Muscle of arm (tissue), 12 donors: ENCODE measurements around the gene ANXA2R. TPM values are rescaled to one million over a fixed set of nuclear protein-coding genes. Genes with fewer than 3 reads are reported as not detected.
"Not testable (repeated sequence)": the region's sequence is repeated elsewhere in the genome, so short reads cannot be mapped to it uniquely, and the experiment has no call there.

ENCODE experiments used
- DNase-seq: peaks from one replicate; pipeline ENCODE4 v3.0.0-alpha.2; 2013
- polyA plus RNA-seq, 12 donors: library from polyadenylated mRNA; unstranded; fragments of 120-200 nt; gene quantifications; one replicate each; pipeline ENCODE4 v1.2.1, GENCODE V29; 2013; ENCODE audit not compliant: insufficient read length in 12 of 12

The ANXA2R gene
- polyA plus RNA-seq, 12 donors, result 0.65 to 1.8 (median 0.79) TPM; not detected in 2

DNA sequence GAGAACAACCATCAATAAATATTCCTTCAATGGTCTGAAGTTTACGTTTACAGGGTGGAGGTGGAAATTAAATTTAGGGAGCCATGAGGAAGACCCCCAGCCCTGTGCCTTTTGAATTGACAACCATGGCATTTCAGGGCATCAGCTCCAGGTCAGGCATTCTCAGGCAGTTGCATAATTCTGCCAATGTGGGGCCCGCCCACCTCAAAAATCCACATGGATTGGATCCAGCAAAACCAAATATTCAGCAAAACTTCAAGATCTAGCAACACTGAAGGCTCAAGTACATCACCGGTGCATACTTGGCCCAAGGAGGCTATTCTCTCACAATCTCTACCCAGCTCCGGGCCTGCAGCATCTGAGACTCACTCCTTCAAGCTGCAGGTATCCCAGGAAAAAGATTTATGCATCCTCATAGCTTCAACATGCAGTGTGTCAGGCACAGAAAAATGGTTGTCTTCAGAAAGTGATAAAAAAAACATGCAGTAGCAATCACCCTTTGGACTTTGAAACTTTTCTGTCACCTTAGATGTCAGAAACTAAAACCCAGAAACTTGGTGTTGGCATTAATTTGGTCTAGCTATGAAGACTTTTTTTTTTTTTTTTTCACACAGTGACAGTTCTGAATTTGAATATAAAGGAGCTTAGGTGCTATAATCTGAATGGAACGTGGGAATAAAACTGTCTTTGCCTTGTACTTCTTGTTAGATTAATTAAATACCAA is 21.4 kb upstream of the ANXA2R start:
- no peak for DNase-seq

- DNase-seq, result not testable (repeated sequence)
Measured at GRCh38 chr5:43060020-43060419, 19.9 kb upstream of the ANXA2R start.

DNA sequence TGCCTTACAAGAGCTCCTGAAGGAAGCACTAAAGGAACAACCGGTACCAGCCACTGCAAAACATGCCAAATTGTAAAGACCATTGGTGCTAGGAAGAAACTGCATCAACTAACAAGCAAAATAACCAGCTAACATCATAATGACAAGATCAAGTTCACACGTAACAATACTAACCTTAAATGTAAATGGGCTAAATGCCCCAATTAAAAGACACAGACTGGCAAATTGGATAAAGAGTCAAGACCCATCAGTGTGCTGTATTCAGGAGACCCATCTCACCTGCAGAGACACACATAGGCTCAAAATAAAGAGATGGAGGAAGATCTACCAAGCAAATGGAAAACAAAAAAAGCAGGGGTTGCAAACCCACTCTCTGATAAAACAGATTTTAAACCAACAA is 15.0 kb upstream of the ANXA2R start:
- DNase-seq, result not testable (repeated sequence)

DNA sequence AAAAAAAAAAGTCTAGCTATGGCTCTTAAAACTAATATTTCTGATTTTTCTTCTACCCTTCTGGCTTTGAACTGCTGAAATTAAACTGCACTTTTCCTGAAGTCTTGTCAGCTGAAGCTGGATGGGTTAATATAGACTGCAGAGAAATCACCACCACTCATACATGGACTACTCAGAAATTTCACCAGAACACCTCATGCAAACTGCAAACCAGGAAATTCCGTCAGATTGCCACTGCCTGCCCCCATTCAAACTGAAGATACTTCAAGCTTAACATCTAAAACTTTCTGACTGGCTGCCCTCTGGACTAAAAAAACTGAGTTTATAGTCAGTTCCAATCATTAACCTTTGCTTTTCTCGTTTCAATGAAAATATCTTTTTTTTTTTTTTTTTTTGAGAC is 11.6 kb upstream of the ANXA2R start:
- no peak for DNase-seq

GRCh38 chr5:43050384-43050783 is 10.3 kb upstream of the ANXA2R start:
- DNase-seq, result no peak

DNA sequence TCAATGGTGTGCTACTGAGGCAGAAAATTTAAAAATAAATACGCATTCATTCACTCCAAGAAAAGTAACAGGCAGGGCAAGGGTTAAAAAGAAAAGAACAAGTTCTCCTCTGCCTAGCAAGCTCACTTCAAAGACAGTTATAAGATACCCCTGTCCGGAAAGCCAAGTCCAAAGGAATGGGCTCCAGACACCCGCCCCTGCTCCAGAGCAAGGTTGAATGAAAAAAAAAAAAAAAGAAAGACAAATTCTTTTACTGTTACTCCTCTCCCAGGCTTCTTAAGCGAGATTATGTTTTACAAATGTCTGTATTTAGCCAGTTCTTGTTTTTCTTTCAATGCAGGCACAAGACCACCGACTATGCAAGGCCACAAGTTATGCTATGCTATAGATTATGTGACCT is 9.1 kb upstream of the ANXA2R start:
- DNase-seq, result no peak

- no peak for DNase-seq
Measured at GRCh38 chr5:43046474-43046873, 6.4 kb upstream of the ANXA2R start.

DNA sequence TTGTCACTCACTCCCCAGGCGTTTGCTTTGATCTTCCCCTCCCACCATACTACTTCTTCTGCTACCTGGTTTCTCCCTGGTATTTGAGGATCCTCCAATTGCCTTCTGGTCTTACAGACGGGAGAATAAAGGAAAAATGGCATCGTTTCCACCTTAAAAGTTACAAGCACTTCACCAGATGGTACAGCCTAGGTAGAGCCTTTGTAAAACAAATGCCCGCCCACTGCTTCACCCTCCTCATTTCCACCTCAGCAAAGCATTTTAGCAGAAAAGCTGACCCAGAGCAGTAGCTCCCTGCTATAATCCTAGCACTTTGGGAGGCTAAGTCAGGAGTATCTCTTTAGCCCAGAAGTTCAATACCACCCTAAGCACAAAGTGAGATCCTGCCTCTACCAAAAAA is 5.1 kb upstream of the ANXA2R start:
- DNase-seq, result no peak

- DNase-seq, result no peak
Measured at GRCh38 chr5:43044181-43044914, 4.2 kb upstream of the ANXA2R start.

DNA sequence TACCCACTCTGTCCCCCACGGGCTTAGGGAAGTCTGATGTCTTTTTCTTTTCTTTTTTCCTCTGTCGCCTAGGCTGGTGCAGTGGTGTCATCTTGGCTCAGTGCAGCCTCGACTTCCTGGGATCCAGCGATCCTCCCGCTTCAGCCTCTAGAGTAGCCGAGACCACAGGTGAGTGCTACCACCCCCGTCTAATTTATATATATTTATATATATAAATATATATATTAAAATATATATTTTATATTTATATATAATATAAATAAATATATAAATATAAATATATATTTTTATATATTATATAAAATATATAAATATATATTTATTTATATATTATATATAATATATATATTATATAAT is 3.3 kb upstream of the ANXA2R start:
- no peak for DNase-seq

GRCh38 chr5:43042626-43043399 is 2.7 kb upstream of the ANXA2R start:
- peak; percentile 78 for DNase-seq

DNA sequence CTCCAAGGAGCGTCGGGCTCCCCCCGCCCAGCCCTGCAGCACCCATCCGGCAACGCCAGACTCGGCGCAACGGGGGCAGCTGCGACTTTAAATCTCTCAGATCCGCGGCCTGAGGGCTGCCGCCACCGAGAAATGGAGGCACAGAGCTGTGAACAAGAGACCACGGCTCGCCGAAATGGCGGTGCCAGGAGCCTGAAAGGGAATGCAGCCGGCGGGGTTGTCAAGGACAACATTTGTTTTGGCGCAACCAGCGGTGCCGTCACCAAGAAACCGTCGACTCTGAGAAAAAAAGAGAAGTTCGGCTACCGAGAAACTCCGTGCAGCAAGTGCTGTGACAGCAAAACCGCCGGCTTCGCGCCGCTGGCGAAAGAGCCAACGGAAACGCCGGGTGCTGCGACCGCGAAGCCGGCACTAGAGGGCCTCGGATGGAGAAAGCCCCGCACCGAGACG is 2.1 kb upstream of the ANXA2R start:
- no peak for DNase-seq

DNA sequence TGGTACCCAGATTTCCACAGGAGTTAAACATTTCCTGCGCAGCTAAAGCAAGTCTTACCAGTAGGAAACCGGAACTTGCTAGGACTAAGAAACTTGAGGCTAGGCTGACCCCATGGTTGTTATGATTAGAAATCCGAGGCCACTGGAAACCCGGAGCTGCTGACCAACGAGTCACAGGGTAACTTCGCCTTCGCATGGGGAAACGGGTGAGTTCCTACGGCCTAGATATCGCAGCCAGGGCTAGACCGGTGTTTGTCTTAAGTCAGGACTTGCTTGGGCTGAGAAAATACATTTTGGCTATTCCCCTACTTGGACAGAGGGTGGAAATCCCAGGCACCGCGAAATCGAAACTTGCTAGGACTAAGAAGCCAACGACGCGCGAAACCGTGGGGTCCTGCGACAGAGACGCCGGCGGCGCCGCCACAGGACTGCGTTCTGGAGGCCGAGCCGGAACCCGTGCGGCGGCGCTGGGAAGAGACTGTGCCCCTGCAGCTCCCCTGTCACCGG is 1.6 kb upstream of the ANXA2R start:
- DNase-seq, result peak; percentile 75

DNA sequence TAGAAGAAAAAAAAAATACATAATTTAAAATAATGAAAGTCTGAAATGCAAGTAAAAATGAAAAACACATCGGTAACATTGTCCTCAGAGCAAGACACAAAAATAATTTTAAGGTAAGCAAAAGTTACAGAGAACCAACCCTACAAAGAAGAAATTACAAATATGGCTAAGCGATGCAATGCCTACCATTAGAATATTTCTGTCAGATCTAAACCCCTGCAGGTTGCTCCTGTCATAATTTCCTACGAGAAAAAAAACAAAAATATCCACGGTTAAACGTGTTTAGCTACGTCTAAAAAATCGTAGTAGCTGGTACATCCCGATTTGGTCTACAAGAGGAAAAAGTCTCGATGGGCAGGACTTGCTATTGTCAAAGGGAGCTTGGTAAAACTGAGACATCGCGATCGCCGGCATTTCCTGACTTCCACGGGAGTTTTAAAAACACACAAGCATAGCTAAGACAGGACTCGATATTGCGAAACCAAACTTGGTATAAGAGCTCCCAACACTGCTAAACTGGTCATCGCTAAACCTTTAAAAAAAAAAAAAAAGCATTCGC is 1.1 kb upstream of the ANXA2R start:
- DNase-seq, result no peak

DNA sequence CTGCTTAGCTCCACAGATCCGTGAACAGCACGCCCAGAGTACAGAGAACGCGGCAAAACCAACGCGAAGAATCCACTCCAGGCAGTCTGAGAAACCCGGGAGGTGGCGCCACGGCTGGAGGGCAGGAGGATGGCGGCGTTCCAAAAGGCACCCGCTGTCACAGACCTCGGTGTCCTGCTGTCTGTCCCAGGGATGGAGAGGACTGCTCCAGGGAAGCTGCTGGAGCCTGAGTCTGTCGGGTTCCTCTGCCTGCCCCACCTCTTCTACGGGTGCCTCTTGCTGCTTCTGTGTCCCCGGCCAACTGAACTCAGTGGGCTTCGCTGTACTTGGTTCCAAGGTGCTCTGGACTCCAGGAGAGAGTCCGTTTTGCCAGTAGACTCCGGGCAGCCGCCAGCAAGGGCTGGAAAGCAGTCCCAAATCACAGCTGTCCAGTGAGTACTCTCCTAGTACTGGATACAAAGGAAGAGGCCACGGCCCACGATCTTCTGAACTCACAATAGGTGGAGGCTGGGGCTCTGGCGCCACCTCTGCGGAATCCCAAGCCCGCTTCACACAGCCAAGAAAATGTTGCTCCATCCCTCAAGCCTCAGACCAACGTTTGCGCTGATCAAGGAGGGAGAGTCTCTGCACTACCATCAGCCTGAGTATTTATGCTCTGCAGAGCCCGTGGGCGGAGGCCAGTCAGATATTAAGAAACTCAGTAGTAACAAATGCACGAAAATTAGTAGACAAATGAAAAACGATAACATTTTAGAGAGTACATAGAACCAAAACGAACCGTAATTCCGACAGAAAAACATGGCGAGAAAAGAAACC is 440 bp downstream of the ANXA2R start:
- peak; percentile 38 for DNase-seq

DNA sequence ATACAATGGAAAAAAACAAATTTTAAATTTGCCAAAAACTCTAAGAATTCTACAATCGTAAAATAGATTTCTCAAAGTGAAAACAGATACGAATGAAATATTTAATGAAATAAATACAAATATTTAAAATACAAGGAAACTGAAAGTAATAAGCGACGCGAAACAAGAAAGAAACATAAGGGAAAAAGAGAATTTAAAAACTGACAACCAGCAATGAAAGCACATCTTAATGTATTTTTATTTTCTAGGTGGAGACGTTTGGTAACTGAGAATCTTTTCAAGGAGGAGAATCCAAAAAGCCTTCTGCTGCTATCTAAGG is 1.0 kb downstream of the ANXA2R start:
- DNase-seq, result no peak

DNA sequence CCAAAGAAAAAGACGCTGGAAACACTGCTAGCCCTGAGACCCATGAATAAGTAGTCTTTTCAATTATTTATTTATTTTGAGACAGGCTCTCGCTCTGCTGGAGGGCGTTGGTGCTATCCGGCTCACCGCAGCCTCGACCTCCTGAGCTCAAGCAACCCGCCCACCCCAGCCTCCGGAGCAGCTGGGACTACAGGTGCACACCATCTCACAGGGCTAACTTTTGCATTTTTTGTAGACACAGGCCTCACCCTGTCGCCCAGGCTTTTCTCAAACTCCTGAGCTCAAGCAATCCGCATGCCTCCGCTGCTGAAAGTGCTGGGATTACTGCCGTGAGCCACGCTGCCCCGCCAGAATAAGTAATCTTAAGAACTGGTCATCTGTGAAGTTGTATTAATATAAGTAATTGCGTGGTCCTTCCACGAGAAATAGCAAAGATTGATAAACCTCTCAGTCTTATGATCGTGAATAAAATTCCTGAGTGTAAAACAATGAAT is 1.6 kb downstream of the ANXA2R start:
- no peak for DNase-seq

DNA sequence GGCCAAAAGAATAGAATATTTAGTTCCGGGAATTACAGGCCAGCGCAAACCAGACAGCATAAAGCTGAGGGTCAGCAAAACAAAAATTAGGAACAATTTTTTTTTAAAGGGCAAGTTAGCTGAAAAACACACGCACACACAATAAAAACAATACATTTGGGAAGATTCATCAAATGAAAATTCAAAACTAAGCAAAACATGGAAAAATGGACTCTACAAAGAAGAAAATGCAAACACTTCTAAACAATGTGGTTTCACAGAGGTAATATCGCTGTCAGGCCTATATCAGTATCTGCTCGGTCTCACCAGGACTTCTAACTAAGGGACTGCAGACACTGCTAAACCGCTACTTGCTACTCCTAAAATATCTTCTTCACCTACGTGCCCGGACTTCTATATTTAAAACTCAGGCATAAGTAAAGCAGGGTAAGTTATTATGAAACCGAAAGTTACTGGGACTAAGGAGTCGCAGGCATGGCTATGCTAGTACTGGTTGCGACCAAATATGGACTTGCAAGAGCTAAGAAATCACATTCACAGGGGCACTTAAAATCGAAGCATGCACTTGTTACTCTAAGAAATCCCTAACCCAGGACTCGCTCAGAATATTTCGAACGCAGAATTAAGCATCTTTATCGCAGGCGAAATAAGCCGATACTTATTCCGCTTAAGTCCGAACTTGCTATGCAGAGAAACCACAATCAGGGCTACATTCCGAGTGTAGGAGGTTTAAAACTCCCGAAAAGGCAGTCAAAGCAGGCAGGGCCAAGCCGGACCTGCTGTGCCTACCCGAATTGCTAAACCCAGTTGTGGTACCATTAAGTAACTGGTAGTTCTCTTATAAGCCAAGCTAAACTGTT is 2.3 kb downstream of the ANXA2R start:
- peak; percentile 51 for DNase-seq

DNA sequence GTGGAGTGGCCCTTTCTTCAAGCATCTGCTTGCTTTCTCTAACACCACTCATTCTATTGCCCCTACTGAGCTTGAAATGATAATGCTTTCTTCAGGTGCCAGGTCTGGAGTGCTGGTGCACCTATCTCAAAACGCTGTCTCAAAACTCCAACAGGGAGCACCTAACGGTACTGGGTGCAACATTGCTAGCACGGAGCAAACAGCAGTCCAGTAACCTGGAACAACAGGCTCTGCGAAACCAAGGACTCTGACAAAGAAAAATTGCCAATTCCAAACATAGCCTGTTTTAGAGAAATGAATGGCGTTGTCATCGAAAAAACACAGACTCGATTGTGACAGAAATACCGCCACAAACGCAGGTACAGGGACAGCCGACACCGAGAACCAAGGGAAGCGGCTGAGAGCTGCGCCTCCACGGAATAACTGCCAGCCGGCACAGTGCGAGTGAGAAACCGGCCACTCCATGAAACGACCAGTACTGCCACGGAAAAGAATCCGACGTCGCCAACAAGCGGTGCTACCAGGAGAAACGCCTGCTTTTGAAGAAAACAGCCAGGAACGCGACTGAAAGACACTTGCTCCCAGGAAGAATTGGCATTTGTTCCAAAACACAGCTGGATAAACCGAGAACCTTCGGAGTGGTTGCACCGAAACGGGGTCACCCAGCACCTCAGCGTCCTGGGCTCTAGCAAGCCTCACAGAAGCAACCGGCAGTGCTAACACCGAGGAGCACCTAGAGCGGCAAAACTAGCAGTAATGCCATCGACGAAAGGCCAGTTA is 3.1 kb downstream of the ANXA2R start:
- DNase-seq, result peak; percentile 35
